Hepatocyte (in vitro differentiated cells): Measurements from ENCODE around the gene PGA3. TPM values are rescaled to one million over a fixed set of nuclear protein-coding genes. Genes with fewer than 3 reads are reported as not detected.

Experiments used
- DNase-seq: peaks from one replicate; pipeline ENCODE4 v3.0.0-alpha.2; 2016; ENCODE audit warnings: low spot score
- H2AFZ ChIP-seq: fragments of 200-600 bp; sonication (generic); 2 replicates; pipeline ENCODE4 v1.6.0; 2016; ENCODE audit warnings: antibody characterized with exemption, mild to moderate bottlenecking
- H3K27ac ChIP-seq: fragments of 200-600 bp; sonication (generic); 2 replicates; pipeline ENCODE4 v1.5.1; 2016; ENCODE audit warnings: mild to moderate bottlenecking
- H3K27me3 ChIP-seq: fragments of 200-600 bp; sonication (generic); 2 replicates; pipeline ENCODE4 v1.6.1; 2016
- H3K36me3 ChIP-seq: fragments of 200-600 bp; sonication (generic); replicated peaks from 2 replicates; pipeline ENCODE4 v1.5.1; 2016; ENCODE audit warnings: low read depth; ENCODE audit not compliant: insufficient read depth
- H3K4me1 ChIP-seq: fragments of 200-600 bp; sonication (generic); 2 replicates; pipeline ENCODE4 v1.5.1; 2016; ENCODE audit warnings: mild to moderate bottlenecking, moderate library complexity; ENCODE audit not compliant: insufficient read depth
- H3K4me2 ChIP-seq: fragments of 200-600 bp; sonication (generic); 2 replicates; pipeline ENCODE4 v1.6.0; 2016
- H3K4me3 ChIP-seq: fragments of 200-600 bp; sonication (generic); 2 replicates; pipeline ENCODE4 v1.5.1; 2016; ENCODE audit warnings: mild to moderate bottlenecking
- H3K79me2 ChIP-seq: fragments of 200-600 bp; sonication (generic); 2 replicates; pipeline ENCODE4 v1.6.0; 2017; ENCODE audit warnings: mild to moderate bottlenecking
- H3K9me2 ChIP-seq: fragments of 200-600 bp; sonication (generic); replicated peaks from 2 replicates; pipeline ENCODE4 v1.6.0; 2017; ENCODE audit warnings: mild to moderate bottlenecking; ENCODE audit not compliant: insufficient read depth
- H3K9me3 ChIP-seq: fragments of 200-600 bp; sonication (generic); 2 replicates; pipeline ENCODE4 v1.5.1; 2016; ENCODE audit warnings: low read depth, mild to moderate bottlenecking
- H4K20me1 ChIP-seq: fragments of 200-600 bp; sonication (generic); 2 replicates; pipeline ENCODE4 v1.6.0; 2016; ENCODE audit warnings: mild to moderate bottlenecking; ENCODE audit not compliant: insufficient read depth, poor library complexity, severe bottlenecking
- EZH2 ChIP-seq: fragments of 200-600 bp; sonication (generic); IDR thresholded peaks from 2 replicates; pipeline ENCODE4 v1.6.1; 2016; ENCODE audit warnings: antibody characterized with exemption, mild to moderate bottlenecking, borderline replicate concordance
- EZH2phosphoT487 ChIP-seq: fragments of 200-600 bp; sonication (generic); IDR thresholded peaks from one replicate; pipeline ENCODE4 v1.6.1; 2018; ENCODE audit warnings: antibody characterized with exemption, mild to moderate bottlenecking, low read depth, moderate library complexity; ENCODE audit not compliant: unreplicated experiment, severe bottlenecking
- WGBS: methylation state at CpG from one replicate; pipeline ENCODE4 v1.1.6; 2016; ENCODE audit warnings: low lambda C conversion rate; ENCODE audit errors: missing lambda C conversion rate; 5-methylcytosine and 5-hydroxymethylcytosine counted together
- polyA plus RNA-seq: library from polyadenylated mRNA; unstranded; fragments of >200 nt; fragmentation: Nextera tagmentation; extraction: Ambion mirVana; gene quantifications from 2 replicates; pipeline ENCODE4 v1.2.1, GENCODE V29; 2016
- total RNA-seq: library from RNA; depleted of rRNA; stranded (reverse); fragments of >200 nt; gene quantifications from 2 replicates; pipeline ENCODE4 v1.2.3, GENCODE V29; 2014
- TF ChIP-seq, protein P1 (sequence below): fragments of 200-600 bp; sonication (generic); IDR thresholded peaks from 2 replicates; pipeline ENCODE4 v1.5.1; 2016; ENCODE audit warnings: antibody characterized with exemption, mild to moderate bottlenecking; ENCODE audit not compliant: poor library complexity

PGA3 gene
- total and polyA plus RNA-seq, 2 experiments from 2014 or later = 0.27 to 1.4 TPM

DNA sequence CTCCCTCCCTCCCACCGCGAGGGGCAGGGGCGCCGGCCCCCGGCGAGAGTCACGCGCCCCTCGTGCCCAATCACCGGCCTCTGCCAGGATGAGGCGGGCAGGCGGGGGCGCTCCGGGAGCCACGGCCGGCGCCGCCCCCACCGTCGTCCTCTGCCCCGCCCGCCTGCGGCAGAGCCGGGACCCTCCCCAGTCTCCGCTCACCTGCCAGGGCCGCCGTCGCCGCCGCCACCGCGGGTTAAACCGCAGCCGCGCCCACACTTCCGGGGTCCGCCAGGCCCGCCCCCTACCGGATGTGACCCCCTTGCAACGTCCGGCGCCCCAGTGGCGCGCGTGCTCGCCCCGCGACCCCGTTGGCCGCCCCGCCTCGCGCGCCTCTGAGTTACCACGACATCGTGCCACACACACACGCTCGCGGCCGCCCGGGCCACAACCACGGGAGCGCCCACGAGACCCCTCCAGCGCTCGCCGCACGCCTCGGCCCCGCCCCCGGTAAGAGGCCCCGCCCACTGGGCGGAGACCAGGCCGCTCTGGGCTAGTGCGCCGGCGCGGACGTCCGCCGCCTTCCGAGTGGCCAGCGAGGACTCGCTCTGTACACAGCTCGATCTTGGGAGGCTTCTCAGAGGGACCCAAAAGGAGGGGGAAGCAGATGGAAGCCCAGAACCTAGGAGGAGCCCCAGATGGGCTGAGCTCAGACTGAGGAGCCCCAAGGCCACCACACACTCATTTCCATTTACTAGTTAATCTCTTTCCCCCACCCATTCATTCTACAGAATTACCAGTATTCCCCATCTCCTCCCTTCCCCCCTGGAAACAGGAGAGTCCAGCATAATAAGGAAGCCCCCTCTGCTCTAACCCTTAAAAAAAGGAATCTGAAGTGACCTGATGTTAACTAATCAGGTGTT is 41.9 kb upstream of the PGA3 start, which contains the start of gene VPS37C:
TSS of gene VPS37C (minus strand) at position 237 of the 902 bp plus-strand sequence. CDS start 22,597 bp downstream, outside the sequence.
- no peak for TF ChIP-seq EZH2phosphoT487
- TF ChIP-seq, protein P1, sequence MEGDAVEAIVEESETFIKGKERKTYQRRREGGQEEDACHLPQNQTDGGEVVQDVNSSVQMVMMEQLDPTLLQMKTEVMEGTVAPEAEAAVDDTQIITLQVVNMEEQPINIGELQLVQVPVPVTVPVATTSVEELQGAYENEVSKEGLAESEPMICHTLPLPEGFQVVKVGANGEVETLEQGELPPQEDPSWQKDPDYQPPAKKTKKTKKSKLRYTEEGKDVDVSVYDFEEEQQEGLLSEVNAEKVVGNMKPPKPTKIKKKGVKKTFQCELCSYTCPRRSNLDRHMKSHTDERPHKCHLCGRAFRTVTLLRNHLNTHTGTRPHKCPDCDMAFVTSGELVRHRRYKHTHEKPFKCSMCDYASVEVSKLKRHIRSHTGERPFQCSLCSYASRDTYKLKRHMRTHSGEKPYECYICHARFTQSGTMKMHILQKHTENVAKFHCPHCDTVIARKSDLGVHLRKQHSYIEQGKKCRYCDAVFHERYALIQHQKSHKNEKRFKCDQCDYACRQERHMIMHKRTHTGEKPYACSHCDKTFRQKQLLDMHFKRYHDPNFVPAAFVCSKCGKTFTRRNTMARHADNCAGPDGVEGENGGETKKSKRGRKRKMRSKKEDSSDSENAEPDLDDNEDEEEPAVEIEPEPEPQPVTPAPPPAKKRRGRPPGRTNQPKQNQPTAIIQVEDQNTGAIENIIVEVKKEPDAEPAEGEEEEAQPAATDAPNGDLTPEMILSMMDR = peak; percentile 4
- no peak for TF ChIP-seq EZH2
- H4K20me1 ChIP-seq = no peaks in the 10 kb centered on the region
- peak within 1 kb of the TSS; percentile 51 for H2AFZ ChIP-seq
- H3K27me3 ChIP-seq = no peaks in the 10 kb centered on the region
- H3K4me3 ChIP-seq = peak within 1 kb of the TSS; percentile 14
- H3K36me3 ChIP-seq = no peaks in the 10 kb centered on the region
- WGBS = 0% methylated on average over 16 of the region's 85 CpGs
- H3K9me3 ChIP-seq = no peaks in the 10 kb centered on the region
- H3K27ac ChIP-seq = peak within 1 kb of the TSS; percentile 96
- DNase-seq = peak; percentile 94
- no peaks in the 10 kb centered on the region for H3K9me2 ChIP-seq
- H3K4me2 ChIP-seq = peak within 1 kb of the TSS; percentile 82
- H3K4me1 ChIP-seq = peaks cover 44% of the 10 kb centered on the region
- peaks cover 47% of the 10 kb centered on the region for H3K79me2 ChIP-seq

DNA sequence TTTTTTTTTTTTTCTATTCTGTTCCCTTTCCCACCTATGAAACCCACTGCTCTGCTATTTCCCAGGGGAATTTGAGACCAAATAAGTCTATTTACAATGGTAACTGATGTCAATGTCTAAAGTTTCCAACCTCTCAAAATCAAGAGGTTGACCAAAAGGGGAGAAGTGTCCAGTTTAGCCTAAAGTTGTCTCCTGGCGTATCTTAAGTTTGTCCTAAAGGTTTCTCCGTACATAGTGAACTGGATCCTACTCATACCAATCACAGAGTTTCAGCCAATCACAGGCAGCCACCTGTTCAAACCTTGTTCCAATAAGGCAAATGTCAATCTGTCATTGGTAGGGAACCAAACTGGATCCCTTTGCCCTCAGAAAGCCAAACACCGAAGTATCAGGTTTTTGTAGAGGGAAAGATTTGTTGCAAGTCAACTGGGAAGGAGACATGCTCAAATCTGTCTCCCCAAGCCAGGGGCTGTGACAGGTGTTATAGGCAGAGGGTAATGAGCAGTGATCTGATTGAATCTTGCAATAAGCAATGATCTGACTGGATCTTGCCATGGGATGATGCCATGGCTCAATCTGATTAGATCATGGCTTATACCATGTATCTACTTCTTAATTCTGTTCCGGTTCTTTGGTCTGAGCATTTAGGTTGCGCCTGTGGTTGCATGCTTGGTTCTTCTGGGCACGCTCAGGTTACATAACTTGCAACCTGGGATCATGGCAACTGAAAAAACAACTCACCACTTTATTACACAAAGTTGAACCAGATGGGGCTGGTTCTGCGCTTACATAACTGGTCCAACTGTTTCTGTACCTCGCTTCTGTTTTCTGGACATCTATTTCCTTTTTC is 41.0 kb upstream of the PGA3 start:
- peak; percentile 34 for DNase-seq
- Histone ChIP-seq H3K9me3 (no peaks in the 10 kb centered on the region), H3K4me3 (peak overlapping the region; percentile 14), H3K27ac (peak overlapping the region; percentile 96), H3K36me3 (no peaks in the 10 kb centered on the region), H3K27me3 (no peaks in the 10 kb centered on the region), H3K4me2 (peak overlapping the region; percentile 82), H2AFZ (peak overlapping the region; percentile 51), H3K9me2 (no peaks in the 10 kb centered on the region), H3K4me1 (peaks cover 43% of the 10 kb centered on the region), H4K20me1 (no peaks in the 10 kb centered on the region), H3K79me2 (peaks cover 38% of the 10 kb centered on the region)
- WGBS = 82% methylated on average over 8 of the region's 8 CpGs
- no peak for TF ChIP-seq EZH2phosphoT487
- TF ChIP-seq, protein P1 = no peak
- TF ChIP-seq EZH2 = no peak

DNA sequence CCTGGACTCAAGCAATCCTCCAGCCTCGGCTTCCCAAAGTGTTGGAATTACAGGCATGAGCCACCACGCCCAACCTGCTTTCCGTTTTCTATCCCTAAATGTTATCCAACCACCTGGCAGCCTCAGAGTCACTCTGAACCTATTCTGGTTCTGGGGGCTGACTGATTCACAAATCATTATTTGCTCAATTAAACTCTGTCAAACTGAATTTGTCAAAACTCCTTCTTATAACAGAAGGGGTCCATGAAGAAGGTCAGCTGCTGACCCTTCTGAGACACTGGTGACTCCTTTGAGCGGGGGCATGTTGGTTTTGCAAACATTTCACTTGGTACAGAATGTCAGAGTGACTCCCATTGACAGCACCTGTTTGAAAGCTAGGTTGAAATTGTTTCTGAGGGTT is 40.3 kb upstream of the PGA3 start:
- no peak overlapping the region for H3K4me3 ChIP-seq
- H3K4me1 ChIP-seq = peaks cover 36% of the 10 kb centered on the region
- no peaks in the 10 kb centered on the region for H4K20me1 ChIP-seq
- H3K4me2 ChIP-seq = no peak overlapping the region
- H3K9me2 ChIP-seq = no peaks in the 10 kb centered on the region
- H3K79me2 ChIP-seq = peaks cover 31% of the 10 kb centered on the region
- H3K36me3 ChIP-seq = no peaks in the 10 kb centered on the region
- 87% methylated on average over 4 of the region's 4 CpGs for WGBS
- DNase-seq = no peak
- H3K27me3 ChIP-seq = no peaks in the 10 kb centered on the region
- TF ChIP-seq EZH2 (no peak), EZH2phosphoT487 (no peak)
- TF ChIP-seq, protein P1 = no peak
- no peaks in the 10 kb centered on the region for H3K9me3 ChIP-seq
- no peak overlapping the region for H2AFZ ChIP-seq
- H3K27ac ChIP-seq = no peak overlapping the region
